Fibroblast of mammary gland (primary cell): Measurements from ENCODE around the gene LSM5.
"Not testable (repeated sequence)": the region's sequence is repeated elsewhere in the genome, so short reads cannot be mapped to it uniquely, and the experiment has no call there.

Experiments used
- DNase-seq: peaks from one replicate; pipeline ENCODE4 v3.0.0-alpha.2; 2010; ENCODE audit warnings: low read depth
- H3K4me3 ChIP-seq: 2 replicates; pipeline ENCODE4 v1.5.1; 2011; ENCODE audit warnings: low read depth, mild to moderate bottlenecking, low read length, moderate library complexity; ENCODE audit not compliant: control insufficient read depth
- TF ChIP-seq, protein P1 (sequence below): conservative IDR thresholded peaks from 2 replicates; pipeline ENCODE4 v1.5.1; 2011; ENCODE audit warnings: low read depth, low read length, inconsistent platforms; ENCODE audit not compliant: control insufficient read depth, insufficient read depth

LSM5 gene

GRCh38 chr7:32507414-32507813 is 17.2 kb upstream of the LSM5 start:
- TF ChIP-seq, protein P1, sequence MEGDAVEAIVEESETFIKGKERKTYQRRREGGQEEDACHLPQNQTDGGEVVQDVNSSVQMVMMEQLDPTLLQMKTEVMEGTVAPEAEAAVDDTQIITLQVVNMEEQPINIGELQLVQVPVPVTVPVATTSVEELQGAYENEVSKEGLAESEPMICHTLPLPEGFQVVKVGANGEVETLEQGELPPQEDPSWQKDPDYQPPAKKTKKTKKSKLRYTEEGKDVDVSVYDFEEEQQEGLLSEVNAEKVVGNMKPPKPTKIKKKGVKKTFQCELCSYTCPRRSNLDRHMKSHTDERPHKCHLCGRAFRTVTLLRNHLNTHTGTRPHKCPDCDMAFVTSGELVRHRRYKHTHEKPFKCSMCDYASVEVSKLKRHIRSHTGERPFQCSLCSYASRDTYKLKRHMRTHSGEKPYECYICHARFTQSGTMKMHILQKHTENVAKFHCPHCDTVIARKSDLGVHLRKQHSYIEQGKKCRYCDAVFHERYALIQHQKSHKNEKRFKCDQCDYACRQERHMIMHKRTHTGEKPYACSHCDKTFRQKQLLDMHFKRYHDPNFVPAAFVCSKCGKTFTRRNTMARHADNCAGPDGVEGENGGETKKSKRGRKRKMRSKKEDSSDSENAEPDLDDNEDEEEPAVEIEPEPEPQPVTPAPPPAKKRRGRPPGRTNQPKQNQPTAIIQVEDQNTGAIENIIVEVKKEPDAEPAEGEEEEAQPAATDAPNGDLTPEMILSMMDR: no peak
- H3K4me3 ChIP-seq: no peak overlapping the region
- peak; percentile 52 for DNase-seq

DNA sequence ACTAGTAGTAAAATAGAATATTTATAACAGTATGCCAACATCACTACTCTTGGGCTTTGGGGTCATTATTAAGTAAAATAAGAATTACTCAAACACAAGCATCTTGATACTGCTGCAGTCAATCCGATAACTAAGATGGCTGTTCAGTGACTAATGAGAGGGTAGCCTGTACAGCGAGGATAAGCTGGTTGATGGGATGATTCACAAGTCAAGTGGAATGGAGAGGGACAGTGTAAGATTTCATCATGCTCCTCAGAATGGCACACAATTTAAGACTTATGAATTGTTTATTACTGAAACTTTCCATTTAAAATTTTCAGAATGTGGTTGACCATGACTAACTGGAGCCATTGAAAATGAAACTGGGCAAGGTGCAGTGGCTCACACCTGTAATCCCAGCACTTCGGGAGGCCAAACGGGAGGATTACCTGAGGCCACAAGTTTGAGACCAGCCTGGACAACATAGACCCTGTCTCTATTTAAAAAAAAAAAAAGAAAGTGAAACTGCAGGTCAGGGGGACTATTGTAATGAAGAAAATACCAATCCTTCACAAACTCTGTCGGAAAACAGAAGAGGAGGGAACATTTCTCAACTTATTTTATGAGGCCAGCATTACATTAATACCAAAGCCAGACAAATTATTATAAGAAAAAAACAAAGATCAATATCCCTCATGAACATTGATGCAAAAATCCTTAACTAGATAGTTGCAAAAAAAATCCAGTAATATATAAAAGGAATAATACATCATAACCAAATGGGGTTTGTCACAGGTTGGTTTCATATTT is 16.3 kb upstream of the LSM5 start:
- TF ChIP-seq, protein P1: no peak
- H3K4me3 ChIP-seq: no peak overlapping the region
- peak; percentile 94 for DNase-seq

DNA sequence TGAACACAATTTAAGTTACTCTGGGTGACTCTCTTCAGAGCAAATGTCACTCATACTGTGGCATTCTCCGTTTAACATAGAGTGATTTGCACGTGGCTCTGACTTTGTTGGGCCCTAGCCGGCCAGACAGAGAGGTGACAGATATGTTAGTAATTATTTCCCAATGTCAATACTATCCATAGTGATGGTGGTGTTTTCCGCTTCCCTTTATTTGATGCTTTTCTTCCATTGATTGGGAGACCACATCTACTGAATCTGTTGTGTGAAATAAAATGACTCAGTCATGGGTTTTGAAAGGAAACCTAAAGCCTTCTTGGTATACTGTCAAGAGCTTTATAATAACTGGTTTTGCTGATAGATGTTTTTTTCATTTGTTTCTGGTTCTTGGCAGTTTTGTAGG is 12.5 kb upstream of the LSM5 start:
- H3K4me3 ChIP-seq: no peak overlapping the region
- no peak for DNase-seq
- TF ChIP-seq, protein P1: no peak

GRCh38 chr7:32501522-32501921 is 11.3 kb upstream of the LSM5 start:
- H3K4me3 ChIP-seq: no peak overlapping the region
- peak; percentile 68 for DNase-seq
- TF ChIP-seq, protein P1: no peak

DNA sequence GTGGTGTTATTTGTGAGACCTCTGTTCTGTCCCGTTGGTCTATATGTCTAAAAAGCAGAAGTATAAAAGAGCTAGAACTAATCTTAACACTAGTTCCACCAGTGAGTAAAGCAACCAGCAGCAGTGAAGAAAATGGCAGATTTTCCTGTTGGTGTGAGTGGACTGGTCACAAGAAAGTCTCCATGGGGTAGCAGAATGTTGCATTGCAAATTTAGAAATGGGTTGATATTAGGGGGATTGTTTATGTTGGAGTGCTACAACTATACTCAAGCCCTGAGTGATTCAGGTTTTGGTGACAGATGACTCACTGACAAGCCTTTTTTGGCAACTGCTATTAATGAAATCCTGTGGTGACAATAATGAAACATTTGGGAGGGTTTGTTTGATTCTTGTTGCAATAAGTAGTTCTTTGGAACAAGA is 10.8 kb upstream of the LSM5 start:
- no peak overlapping the region for H3K4me3 ChIP-seq
- peak; percentile 78 for DNase-seq
- TF ChIP-seq, protein P1: no peak

GRCh38 chr7:32500216-32500615 is 10.0 kb upstream of the LSM5 start:
- H3K4me3 ChIP-seq, DNase-seq: not testable (repeated sequence)

GRCh38 chr7:32499755-32500154 is 9.6 kb upstream of the LSM5 start:
- DNase-seq, H3K4me3 ChIP-seq: not testable (repeated sequence)
